Esophagus squamous epithelium (tissue), 5 donors: ENCODE results near the gene ADIG. TPM values are rescaled to one million over a fixed set of nuclear protein-coding genes. Genes with fewer than 3 reads are reported as not detected.

ENCODE experiments used
- DNase-seq: peaks from one replicate; lab custom pipeline; 2025; lab: John Stamatoyannopoulos, UW
- H3K27ac ChIP-seq, 4 donors: fragments of 200-600 bp; sonication (generic); one replicate each; pipeline ENCODE4 v1.5.1; 2016 to 2019; ENCODE audit warnings: mild to moderate bottlenecking in 1 of 4
- H3K27me3 ChIP-seq, 4 donors: fragments of 200-600 bp; sonication (generic); 1 replicate in 3 of 4; 2 replicates in 1 of 4; pipeline versions ENCODE4 v1.5.1 to v1.6.0; 2017 to 2021; ENCODE audit warnings: antibody characterized with exemption in 1 of 4
- H3K36me3 ChIP-seq, 3 donors: fragments of 200-600 bp; sonication (generic); one replicate each; pipeline ENCODE4 v1.5.1; 2016 to 2019
- H3K4me1 ChIP-seq, 3 donors: fragments of 200-600 bp; sonication (generic); one replicate each; pipeline ENCODE4 v1.5.1; 2017 to 2019
- H3K4me3 ChIP-seq, 4 donors: fragments of 200-600 bp; sonication (generic); 1 replicate in 3 of 4; 2 replicates in 1 of 4; pipeline ENCODE4 v1.5.1; 2016 to 2019; ENCODE audit warnings: mild to moderate bottlenecking in 2 of 4, moderate library complexity in 1 of 4
- H3K9me3 ChIP-seq, 3 donors: fragments of 200-600 bp; sonication (generic); one replicate each; pipeline ENCODE4 v1.5.1; 2016 to 2019
- CTCF ChIP-seq, 6 experiments: fragments of 450-650 bp in 4 of 6; fragments of 200-600 bp in 2 of 6; sonication (generic) in 2 of 6; IDR thresholded peaks; one replicate each; pipeline ENCODE4 v1.5.1; 2016 to 2019; ENCODE audit warnings: antibody characterized with exemption in 6 of 6, mild to moderate bottlenecking in 4 of 6, moderate library complexity in 4 of 6
- POLR2A ChIP-seq, 4 donors: fragments of 450-650 bp; IDR thresholded peaks; one replicate each; pipeline ENCODE4 v1.6.1; 2017; ENCODE audit warnings: antibody characterized with exemption in 4 of 4, mild to moderate bottlenecking in 4 of 4, moderate library complexity in 3 of 4
- WGBS, 2 donors: methylation state at CpG; one replicate each; pipeline ENCODE4 v1.1.5; 2018; 5-methylcytosine and 5-hydroxymethylcytosine counted together
- intact Hi-C: fragments of 100-400 bp; cut with DNase I; formaldehyde crosslinking; loops from one replicate; pipeline ENCODE4 v1.15.0; 2022
- total RNA-seq, 4 donors: library from RNA; depleted of rRNA; stranded (reverse); fragments of >200 nt; gene quantifications; one replicate each; pipeline ENCODE4 v1.1.0, GENCODE V29; 2016
- donor health status: DM: yes; HTN: yes; CAD: no.

Gene ADIG
- total RNA-seq, 4 donors from 2014 or later = not detected

DNA sequence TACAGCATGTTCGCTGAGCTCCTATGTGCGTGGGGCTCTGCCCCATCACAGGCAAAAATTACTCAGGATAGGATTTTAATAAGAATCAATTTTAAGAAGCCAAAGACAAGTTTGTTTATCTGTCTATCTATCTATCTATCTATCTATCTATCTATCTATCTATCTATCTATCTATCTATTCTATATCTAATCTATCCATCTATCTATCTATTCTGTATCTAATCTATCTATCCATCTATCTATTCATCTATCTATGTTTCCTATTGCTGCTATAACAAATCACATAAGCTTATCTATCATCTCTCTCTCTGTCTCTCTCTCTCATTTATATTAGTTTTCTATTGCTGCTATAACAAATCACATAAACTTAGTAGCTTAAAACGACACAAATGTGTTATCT, 22.3 kb downstream of the ADIG start:
- H3K4me3 ChIP-seq = peak overlapping the region in 1 of 4 donors; percentile 44
- H3K4me1 ChIP-seq = peaks cover 0 to 33% (median 0%) of the 10 kb centered on the region in 3 donors
- no peak for DNase-seq
- TF ChIP-seq CTCF (IDR thresholded peaks at IDR 0.05) = no peak
- no peak for TF ChIP-seq POLR2A (IDR thresholded peaks at IDR 0.05)
- WGBS, 2 donors = 68 to 81% methylated on average over 3 of the region's 3 CpGs
- H3K27ac ChIP-seq = no peak overlapping the region
- H3K27me3 ChIP-seq = peaks cover 0 to 66% (median 5%) of the 10 kb centered on the region in 4 donors
- H3K9me3 ChIP-seq = no peaks in the 10 kb centered on the region
- intact Hi-C loops = no loop called here
- H3K36me3 ChIP-seq = no peaks in the 10 kb centered on the region

- 25% methylated on average over 4 of the region's 4 CpGs for WGBS, 2 donors
- no peaks in the 10 kb centered on the region for H3K36me3 ChIP-seq
- no peaks in the 10 kb centered on the region for H3K9me3 ChIP-seq
- H3K4me3 ChIP-seq = no peak overlapping the region
- DNase-seq = no peak
- H3K27me3 ChIP-seq = peaks cover 0 to 66% (median 5%) of the 10 kb centered on the region in 4 donors
- TF ChIP-seq POLR2A (IDR thresholded peaks at IDR 0.05) (no peak), CTCF (IDR thresholded peaks at IDR 0.05) (no peak)
- no peak overlapping the region for H3K27ac ChIP-seq
- intact Hi-C loops = no loop called here
- H3K4me1 ChIP-seq = peaks cover 0 to 22% (median 0%) of the 10 kb centered on the region in 3 donors
Measured at GRCh38 chr20:38604873-38605303, 23.9 kb downstream of the ADIG start.

DNA sequence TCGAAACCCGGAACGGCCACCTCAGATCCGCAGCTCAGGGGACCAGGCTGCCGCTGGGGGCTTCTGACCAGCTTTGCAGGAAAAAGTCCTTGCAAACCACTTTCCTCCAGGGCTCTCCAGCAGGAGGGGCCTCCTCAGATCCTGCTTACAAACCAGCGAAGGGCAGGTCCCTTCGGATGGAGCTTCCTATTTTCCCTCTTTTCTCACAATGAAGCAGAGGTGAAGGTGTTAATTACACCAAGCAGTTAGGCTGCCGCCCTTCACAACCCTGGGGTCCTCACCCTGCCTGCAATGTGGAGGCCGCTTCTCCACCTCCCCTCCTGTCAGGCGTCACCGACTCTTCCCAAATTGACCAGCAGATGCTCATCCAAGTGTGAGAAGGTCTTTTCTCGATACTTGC, 26.4 kb downstream of the ADIG start:
- H3K4me1 ChIP-seq = no peaks in the 10 kb centered on the region
- DNase-seq = no peak
- TF ChIP-seq CTCF (IDR thresholded peaks at IDR 0.05) (no peak), POLR2A (IDR thresholded peaks at IDR 0.05) (no peak)
- H3K27me3 ChIP-seq = peaks cover 0 to 61% (median 0%) of the 10 kb centered on the region in 4 donors
- H3K36me3 ChIP-seq = no peaks in the 10 kb centered on the region
- H3K9me3 ChIP-seq = no peaks in the 10 kb centered on the region
- intact Hi-C loops = no loop called here
- 44 to 57% methylated on average over 6 to 12 of the region's 12 CpGs for WGBS, 2 donors
- no peak overlapping the region for H3K4me3 ChIP-seq
- no peak overlapping the region for H3K27ac ChIP-seq

DNA sequence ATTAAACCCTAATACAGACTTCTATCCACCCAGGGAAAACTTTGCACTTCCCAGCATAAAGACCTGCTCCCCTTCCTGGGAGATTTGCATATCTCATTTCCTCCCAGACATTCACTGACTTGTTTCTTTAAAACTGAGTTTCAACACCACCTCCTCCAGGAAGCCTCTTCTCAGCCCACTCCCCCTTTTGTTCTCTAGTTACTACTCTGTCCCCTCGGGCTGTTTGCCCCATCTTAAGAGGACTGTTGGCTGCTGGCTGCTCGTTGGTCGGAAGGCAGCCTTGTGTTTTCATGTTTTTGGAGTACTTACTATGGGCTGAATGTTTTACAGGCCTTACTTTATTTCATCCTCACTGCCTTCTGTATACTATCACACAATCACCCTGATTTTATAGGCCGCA, 27.2 kb downstream of the ADIG start:
- H3K4me1 ChIP-seq = no peaks in the 10 kb centered on the region
- no peak for TF ChIP-seq POLR2A (IDR thresholded peaks at IDR 0.05)
- no peak for TF ChIP-seq CTCF (IDR thresholded peaks at IDR 0.05)
- 53 to 69% methylated on average over 3 to 4 of the region's 4 CpGs for WGBS, 2 donors
- H3K27me3 ChIP-seq = peaks cover 0 to 61% (median 0%) of the 10 kb centered on the region in 4 donors
- intact Hi-C loops = no loop called here
- no peaks in the 10 kb centered on the region for H3K9me3 ChIP-seq
- no peak for DNase-seq
- H3K4me3 ChIP-seq = no peak overlapping the region
- H3K36me3 ChIP-seq = no peaks in the 10 kb centered on the region
- no peak overlapping the region for H3K27ac ChIP-seq

DNA sequence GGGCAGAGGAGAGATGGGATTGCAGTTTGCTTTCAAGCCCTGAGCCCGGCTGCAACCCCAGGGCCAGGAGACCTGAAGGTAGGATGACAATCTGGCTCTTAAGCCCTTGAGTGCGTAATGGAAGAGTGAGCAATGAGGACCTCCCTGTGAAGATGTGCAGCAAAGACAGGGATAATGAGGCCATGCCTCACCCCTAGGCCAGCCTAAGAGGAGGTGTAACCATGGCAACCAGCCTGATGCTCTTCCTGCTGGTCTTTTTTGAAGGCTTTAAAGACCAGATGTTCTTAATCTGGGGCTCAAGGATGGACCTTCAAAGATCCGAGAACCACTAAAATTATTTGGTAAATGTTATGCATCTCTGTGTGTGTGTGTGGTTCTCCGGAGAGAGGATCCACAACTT, 28.8 kb downstream of the ADIG start:
- TF ChIP-seq CTCF (IDR thresholded peaks at IDR 0.05) (no peak), POLR2A (IDR thresholded peaks at IDR 0.05) (no peak)
- WGBS, 2 donors = 79 to 86% methylated on average over 4 of the region's 4 CpGs
- Histone ChIP-seq H3K4me1 (no peaks in the 10 kb centered on the region), H3K36me3 (no peaks in the 10 kb centered on the region), H3K27me3 (peaks cover 0 to 61% (median 0%) of the 10 kb centered on the region in 4 donors), H3K27ac (no peak overlapping the region), H3K9me3 (no peaks in the 10 kb centered on the region), H3K4me3 (no peak overlapping the region)
- no peak for DNase-seq
- intact Hi-C loops = no loop called here
